HG02973 (cell line): ENCODE data around the gene AKNA.

Source experiments
- ATAC-seq: cut with Tn5 transposase; IDR thresholded peaks from one replicate; pipeline ENCODE4 v1.9.1; 2021; ENCODE audit warnings: moderate library complexity; ENCODE audit not compliant: unreplicated experiment

AKNA gene

DNA sequence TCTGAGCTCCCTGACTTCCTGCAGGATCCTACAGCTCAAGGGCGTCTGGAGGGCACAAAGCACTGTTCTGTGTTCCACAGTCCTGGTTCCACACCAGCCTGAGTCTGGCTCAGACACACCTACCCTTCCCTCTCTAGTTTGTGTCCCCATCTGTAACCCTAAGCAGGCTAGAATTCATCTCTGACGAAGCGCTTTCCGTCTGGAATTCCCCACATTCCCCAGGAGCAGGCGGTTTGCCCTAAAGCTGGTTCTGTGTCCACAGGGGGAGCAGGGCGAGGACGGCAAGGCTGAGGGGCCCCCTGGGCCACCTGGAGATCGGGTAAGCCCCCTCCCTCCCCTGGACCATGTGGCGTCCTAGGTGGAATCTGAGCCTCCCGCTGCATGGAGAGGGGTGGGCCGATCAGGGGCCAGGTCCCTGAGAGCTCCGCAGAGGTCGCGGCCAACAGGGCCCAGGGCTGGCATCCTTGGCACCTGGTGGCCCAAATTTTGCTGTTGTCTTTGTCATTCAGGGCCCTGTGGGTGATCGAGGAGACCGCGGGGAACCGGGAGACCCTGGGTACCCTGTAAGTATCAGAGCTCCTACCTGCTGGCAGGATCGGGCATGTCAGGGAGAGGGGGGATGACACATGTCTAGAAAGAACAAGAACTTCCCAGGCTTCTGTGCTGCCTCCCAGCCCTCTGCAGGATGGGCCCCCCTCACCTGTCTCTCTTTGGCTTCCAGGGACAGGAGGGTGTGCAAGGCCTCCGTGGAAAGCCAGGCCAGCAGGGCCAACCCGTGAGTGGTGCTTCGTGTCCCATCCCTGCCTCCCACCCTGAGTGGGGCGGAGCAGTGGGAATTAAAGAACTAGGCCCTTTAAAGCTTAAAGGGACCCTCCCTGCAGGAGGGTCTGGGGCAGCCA, 99.3 kb downstream of the AKNA start:
- ATAC-seq = no peak

- ATAC-seq = no peak
Observed at GRCh38 chr9:114287763-114288192, 100.0 kb downstream of the AKNA start.

DNA sequence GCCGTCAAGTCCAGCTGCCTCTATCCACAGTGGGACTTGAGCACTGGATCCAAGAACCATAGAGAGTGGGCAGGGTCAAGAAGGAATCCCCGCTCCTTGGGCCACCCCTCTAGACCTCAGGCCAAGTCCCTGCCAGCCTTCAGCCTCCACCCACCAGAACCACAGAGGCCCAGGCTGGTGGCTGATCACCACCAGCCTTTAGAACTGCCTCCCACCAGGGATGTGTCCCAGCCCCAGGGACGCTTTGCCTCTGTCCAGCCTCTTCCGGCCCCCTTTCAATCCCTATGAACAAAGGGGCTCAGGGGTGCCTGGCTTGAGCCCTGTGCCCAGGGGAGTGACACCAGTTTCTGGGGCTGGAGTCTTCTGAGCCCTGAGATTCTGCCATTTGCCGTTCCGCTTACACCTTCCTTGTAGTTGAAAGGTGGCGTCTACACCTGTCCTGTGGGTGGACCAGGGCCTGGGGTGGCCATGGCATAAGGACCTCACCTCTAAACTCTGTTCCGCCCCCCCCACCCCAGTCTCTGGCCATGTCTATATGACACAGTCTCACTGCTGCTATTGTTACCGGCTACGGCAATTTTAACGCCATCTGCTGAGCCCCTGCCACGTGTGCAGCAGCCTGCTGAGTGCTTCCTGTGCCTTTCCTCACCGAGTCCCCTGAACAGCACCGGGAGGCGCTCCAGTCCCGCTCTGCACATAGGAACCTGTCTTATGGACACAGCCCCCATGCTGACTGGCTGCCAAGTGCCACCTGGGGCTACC, 100.6 kb downstream of the AKNA start:
- ATAC-seq = no peak

DNA sequence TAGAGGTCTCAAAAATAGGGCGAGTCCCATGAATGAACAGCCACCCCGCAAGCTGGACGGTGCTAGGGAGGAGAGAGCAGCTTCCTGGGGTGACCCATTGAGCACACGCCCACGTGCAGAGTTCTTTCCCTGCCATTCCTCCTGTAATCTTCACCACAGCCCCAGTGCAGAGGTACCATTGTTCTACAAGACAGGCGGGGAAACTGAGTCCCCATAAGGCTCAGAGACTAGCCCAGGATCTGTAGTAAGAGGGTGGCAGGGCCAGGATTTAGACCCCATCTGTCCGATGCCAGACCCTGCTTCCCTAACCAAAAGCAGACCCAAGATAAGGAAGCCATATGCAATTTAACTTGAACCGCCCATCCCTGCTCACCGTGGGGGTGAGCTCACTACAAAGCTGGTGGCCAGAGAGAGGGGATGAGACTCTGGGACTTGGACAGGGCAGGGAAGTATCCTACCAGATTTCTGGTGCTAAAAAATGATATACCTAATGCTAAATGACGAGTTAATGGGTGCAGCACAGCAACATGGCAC, 101.6 kb downstream of the AKNA start:
- ATAC-seq = no peak

DNA sequence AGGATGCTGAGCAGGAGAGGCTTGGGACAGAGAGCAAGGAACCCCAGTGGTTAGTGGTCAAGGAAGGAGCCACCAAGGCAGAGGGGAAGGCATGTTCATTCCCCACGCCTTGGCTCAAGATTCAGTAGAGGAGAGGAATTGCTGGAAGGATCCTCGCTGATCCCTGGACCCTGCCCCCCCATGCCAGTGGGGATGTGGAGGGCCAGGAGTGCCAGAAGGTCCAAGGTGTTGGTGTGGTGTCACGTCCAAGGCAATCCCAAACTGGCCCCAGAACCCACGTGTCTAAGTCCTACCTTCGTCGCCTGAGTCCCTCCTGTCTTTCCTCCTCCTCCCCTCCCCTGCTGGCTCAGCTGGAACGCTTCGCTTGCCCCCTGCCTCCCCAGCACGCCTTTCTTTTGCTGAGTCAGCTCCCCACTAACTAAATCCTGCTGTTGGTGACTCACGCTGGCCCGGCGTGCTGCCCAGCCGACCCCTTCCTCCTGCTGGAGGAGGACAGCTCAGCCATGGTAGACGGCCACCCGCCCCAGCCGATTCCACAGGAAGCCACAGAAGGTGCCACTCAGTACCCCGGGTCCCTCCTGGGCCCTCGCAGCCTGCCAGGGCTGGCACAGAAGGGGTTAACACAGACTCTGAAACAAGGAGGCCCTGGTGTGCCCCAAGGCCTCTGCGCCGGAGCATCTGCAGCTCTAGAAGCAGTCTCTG, 102.5 kb downstream of the AKNA start:
- ATAC-seq = no peak

GRCh38 chr9:114284316-114285060, 103.3 kb downstream of the AKNA start:
- no peak for ATAC-seq
